GM21515 (cell line): Measurements from ENCODE around the gene MRPL47.
A peak's percentile ranks its signal among the peaks of the same experiment; 100 is the strongest.

Experiments
- ATAC-seq: cut with Tn5 transposase; IDR thresholded peaks from one replicate; pipeline ENCODE4 v1.9.1; 2021; ENCODE audit not compliant: unreplicated experiment

The MRPL47 gene

DNA sequence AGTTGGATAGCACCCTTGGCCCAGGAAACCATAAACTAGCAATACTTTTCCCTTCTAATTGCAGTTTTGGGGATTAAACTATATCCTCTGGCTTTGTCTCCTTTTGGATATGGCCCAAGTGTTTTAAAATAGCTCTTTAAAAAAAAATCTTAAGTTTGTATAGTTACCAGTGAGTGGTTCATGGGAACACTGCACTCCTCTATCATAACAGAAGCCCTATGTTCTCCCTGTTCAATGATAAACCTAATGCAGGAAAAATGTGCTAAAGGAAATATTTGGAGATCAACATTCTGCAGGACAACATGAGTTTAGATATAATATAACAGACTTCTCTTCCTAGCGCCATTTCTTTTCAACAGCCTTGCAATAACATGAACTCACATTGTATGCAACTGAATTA, 13.1 kb downstream of the MRPL47 start:
- no peak for ATAC-seq

DNA sequence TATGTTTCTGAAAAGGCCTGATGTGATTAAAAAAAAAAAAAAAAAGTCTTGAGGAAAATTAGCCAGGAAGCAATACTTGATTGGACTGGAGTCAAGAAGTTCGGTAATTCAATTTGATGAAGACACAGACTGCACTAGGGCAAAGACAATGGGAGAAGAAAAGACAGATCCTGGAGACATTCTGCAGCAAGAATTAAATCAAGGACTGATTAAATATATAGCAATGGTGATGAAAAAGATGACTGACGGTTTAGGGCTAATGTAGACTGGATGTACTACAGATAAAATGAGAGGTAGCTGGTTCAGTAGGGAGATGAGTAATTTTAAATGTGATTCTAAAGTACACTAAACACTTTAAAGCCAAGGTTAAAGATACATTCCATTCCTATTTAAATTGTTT, 13.8 kb downstream of the MRPL47 start:
- no peak for ATAC-seq

DNA sequence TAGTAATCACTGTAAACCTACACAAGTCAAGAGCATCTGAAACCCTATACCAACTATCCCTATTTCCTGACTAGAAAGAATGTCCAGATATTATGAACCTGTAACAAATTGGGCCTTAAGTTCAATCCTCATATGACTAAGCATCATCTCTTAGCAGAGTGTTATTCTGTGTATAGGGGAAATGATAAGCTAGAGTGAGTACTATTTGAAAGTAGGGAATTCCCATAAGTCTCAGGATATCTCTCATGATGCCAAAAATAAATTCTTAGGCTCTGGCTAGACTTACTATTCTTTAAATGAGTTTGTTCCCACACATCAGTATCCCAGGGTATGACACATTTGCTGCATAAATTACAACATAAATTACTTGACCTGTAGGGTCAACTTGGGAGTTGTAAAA, 15.3 kb downstream of the MRPL47 start:
- ATAC-seq, result no peak

DNA sequence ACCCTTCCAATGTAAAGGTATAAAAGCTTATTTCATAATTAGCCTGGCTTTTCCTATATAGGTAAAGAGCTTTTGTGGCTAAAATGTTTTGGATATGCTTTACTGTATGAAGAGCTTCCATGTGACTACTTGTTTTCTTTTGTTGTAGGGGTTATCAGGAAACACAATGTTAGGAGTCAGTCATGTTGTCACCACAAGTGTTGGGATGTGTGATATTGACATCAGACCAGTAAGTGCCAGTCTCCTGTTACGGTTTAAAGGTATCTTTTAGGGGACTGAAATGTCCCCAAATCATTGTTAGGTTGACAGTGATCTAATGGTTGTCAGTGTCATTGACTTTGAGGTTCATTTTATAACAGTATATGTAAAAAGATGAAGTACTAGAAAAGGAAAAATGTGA, 23.4 kb downstream of the MRPL47 start:
- no peak for ATAC-seq

DNA sequence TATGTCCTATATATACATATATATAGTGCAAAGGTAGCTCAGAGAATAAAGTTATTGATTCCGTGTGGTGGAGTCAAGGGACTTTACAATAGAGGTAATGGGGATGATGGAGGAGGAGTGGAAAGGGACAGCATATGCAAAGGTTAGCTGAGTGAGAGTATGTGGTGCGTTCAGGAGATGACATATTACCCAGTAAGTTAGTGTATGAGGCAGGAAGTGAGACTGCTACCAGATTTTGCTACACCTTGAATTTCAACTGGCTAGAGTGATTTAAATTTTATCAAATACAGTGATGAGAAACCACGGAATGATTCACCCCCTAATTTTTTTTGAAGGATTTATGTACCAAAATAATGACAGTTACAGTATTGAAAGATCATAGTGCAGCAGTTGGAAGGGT, 38.9 kb downstream of the MRPL47 start:
- peak; percentile 15 for ATAC-seq

DNA sequence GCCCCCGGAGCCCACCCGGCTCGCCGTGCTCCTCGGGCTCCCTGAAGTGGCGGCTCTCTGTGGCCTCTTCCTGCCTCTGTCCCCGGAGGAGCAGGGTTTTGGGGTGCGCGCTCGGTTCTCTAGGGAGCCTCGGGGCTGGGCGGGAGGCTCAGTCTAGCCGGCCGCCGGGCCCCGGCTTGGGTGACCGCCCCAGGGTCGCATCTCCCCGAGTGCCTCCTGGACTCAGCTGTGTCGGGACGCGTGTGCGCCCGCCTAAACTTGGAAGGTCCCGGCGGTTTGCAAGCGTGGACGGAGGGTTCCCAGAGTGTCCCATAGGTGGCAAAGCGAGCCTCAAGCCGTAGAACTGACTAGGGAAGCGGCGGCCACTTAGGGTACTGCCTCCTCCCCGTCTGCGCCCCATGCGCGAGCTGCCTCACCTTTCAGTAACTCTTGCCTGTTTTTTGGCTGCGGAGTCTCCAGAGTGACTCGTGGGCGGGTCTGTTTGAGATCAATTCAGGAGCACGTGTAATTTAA, 41.1 kb downstream of the MRPL47 start:
- ATAC-seq, result peak; percentile 50

DNA sequence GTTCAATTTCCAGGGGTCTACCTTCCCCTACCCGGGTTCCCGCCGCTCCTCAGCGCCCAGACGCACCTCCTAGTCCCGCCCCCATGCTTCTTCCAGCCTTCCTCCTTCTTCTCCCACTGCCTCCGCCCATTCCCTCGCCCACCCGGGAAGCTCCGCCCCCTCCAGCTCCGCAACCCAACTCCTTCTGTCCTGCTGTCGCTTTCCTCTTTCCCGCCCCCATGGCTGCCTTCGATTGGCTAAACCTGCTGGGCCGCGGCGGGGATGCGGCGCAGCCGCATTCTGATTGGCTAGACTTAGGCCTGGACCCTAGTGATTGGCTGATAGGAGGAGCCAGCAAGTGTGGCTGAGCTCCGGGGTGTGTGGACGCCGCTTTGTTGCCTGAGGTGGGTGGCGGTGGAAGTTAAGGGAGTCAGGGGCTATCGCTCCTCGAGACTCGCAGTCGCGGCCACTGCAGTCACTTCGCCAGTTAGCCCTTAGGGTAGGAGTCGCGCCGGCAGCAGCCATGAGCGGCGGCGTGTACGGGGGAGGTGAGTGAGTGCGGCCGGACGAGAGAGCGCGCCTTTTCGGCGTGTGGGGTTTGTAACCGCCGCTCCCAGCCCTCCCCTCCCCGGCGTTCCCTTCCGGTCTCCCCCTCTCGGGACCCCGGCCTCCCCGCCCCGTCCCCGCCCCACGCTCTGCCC, 41.7 kb downstream of the MRPL47 start, which contains the start of gene ACTL6A:
TSS of gene ACTL6A (plus strand) at position 336 of the 680 bp plus-strand sequence. CDS start at position 503, 167 bp downstream.
- peak; percentile 97 for ATAC-seq

DNA sequence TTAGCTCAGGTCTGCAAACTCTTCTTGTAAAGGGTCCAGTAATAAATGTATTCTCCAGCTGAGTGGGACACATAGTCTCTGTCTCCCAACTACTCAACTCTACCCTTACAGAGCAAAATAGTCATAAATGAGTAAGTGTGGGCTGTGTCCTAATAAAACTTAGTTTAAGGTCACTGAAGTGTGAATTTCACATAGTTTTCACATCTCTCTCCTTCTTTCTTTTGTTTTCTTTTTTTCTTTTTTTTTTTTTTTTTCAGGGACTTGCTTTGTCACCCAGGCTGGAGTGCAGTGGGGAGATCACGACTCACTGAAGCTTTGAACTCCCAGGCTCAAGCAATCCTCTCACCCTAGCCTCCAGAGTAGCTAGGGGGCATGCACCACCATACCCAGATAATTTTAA, 43.6 kb downstream of the MRPL47 start:
- ATAC-seq, result no peak

DNA sequence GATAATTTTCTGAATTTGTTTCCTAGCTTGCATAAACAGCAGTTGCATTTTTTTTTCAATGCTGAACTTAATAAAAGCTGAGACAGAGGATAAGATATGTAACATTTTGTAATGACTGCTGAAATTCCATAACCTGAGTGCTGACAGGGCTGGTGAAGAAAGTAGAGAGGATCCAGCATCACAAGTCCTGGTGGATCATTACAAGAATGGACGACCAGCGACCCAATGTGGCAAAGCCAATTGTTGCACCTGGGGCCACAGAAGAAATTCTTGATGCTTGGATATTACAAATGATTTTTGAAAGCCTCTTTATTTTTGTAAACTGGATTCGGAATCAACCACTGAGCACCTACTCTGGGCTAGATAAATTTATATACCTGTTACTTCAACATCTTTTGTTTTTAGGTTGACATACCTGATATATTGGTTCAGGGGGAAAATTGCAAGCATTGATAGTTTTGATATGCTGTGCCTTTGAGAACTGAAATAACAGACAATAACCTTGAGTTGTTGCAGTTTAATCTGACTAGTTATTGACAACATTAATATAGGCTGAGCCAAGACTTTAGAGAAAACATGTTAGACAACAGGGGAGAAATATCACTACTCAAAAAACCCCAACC, 45.6 kb downstream of the MRPL47 start:
- no peak for ATAC-seq

DNA sequence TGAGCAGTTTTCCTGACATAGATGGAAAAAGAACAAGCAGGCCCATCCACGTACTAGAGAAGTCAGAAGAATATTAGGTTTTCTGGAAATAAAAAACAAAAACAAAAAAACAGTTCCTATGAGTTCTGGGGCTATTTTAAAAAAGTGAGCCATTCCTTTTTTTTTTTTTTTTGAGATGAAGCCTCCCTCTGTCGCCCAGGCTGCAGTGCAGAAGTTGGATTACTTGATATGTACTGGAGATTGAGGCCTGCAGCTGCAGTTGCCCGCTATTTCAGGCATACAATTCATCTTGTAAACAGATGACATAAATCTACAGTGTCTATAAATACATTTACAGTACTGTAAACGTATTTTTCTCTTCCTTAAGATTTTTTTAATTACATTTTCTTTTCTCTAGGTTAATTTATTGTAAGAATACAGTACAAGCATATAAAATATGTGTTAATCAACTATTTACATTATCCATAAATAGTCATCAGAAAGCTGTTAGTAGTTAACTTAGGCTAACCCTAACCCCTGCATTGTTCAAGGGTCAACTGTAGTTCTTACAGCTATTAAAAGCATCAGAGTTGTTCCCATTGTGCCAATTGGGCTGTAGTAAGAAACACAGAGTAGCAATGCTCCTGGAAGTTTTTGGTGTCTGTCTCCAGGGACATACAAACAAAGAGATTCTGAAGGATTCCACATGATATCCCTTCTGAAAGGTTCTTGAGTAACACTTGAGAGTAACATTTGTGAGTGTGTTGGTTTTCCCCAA, 52.9 kb downstream of the MRPL47 start:
- ATAC-seq, result no peak

DNA sequence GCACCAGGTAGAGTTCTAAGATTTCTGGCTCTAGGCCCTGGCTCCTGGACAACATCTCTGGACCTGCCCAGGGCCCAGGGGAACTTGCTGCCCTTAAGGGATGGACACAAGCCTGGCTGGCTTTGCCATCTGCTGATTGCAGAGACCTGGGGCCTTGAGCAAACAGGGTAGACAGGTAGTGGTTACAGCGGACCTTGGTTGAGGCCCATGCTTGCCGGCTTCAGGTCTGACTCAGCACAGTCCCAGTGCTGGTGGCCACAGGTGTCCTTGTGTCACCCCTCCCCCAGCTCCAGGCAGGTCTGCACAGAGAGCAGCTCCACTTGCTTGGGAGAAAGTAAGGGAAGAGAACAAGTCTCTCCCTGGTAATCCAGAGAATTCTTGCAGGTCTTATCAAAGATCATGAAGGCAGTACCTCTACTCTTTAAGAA, 57.6 kb downstream of the MRPL47 start:
- no peak for ATAC-seq

DNA sequence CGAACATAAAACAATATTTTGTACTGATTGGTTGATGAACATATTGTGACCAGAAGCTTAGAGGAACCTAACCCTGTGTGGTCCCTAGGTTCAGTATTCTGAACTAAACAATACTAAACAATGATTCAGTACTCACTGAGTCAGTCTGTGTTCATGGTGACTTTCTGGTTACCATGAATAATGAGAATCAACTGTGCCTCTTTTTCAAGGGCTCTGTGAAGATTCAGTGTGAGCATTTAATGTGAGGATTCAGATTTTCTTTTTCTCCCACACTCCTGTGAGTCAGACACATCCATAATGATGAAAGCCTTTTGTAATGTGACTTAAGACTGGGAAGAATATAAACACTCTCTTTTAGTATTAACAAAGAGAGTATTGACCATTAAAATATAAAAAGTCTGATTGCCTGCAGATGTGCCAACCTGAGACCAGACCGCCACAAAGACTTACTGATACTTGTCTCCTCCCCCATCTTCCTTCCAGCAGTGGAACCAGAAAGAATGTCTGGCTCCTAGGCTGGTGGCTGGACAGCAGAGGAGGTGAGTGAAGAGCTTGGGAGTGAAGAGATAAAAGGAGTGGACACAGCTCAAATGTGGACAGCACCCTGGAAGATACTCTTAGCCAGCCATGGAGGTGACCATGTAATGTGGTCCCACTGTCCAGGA, 59.3 kb downstream of the MRPL47 start:
- no peak for ATAC-seq

DNA sequence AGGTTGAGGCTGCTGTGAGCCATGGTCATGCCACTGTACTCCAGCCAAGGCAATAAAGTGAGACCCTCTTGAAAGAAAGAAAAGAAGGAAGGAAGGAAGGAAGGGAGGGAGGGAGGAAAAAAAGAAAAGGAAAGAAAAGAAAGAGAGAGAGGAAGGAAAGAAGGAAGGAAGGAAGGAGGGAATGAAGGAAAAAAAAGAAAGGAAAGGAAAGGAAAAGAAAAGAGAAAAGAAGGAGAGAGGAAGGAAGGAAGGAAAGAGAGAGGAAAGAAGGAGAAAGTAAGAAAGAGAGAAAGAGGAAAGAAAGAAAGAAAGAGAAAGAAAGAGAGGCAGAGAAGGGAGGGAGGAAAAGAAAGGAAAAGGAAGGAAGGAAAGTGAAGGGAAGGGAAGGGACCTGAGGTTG, 62.1 kb downstream of the MRPL47 start:
- ATAC-seq, result no peak

DNA sequence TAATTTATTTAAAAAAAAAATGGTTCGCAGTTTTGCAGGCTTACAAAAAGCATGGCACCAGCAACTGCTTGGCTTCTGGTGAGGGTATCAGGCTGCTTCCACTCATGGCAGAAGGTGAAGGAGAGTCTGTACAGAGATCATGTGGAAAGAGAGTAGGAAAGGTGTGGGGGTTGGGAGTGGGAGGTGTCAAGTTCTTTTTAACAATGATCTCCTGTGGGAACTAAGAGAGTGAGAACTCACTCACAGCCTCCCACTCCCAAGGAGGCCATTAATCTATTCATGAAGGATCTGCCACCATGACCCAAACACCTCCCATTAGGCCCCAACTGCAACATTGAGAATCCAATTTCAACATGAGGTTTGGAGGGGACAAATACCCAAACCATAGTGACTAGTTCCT, 62.8 kb downstream of the MRPL47 start:
- ATAC-seq, result no peak

DNA sequence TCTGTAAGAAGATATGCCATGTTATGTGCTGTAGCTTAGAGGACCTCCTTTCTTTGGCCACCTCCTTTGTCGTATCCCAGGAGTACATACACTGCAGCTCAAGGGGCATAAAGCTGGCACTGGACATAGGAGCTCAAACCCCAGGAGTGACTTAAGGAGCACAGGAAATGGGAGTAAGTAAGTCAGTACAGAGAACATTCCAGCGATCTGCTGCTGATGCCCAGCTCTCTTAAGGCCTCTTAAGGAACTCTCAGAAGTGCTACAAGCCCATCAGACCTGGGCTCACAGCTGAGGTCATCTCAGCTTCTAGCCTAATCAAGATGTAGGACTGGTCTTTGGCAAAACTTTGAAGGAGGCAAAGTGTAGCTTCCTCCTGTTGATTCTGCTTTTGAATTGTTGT, 63.3 kb downstream of the MRPL47 start:
- ATAC-seq, result no peak
